ENCODE data around the gene SRRM3. TPM values are rescaled to one million over a fixed set of nuclear protein-coding genes. Genes with fewer than 3 reads are reported as not detected.
A peak's percentile ranks its signal among the peaks of the same experiment; 100 is the strongest.

SRRM3 gene
- total and polyA plus RNA-seq, 2 experiments from 2014 or later: 8.6 to 13.8 TPM

GRCh38 chr7:76272851-76273497, 71.3 kb downstream of the SRRM3 start:
- Histone ChIP-seq H3F3A (replicated peaks; ENCODE audit: low read depth) (0 out of 2 replicates have a peak, but pooled peaks cover 7% of the 10 kb centered on the region), H3K4me2 (peak overlapping the region; percentile 77), H2AFZ (peak overlapping the region; percentile 76), H4K20me1 (replicated peaks; ENCODE audit: insufficient read depth) (no peaks in the 10 kb centered on the region), H3K79me2 (replicated peaks; ENCODE audit: insufficient read depth) (no peaks in the 10 kb centered on the region), H3K27ac (ENCODE audit: low read depth) (peak overlapping the region; percentile 52; the same call in 1 of the 2 replicates), H3K4me3 (peak overlapping the region; percentile 41; the same call in 1 of the 2 replicates), H3K27me3 (ENCODE audit: insufficient read depth) (0 out of 2 replicates have a peak, but pooled peaks cover 4% of the 10 kb centered on the region), H3K4me1 (ENCODE audit: insufficient read depth) (peaks cover 39% of the 10 kb centered on the region), H3K9me2 (ENCODE audit: insufficient read depth) (no peaks in the 10 kb centered on the region), H3K36me3 (ENCODE audit: insufficient read depth) (no peaks in the 10 kb centered on the region)
- Mint-ChIP-seq H3K4me3 (peak overlapping the region; percentile 14; the same call in 2 of the 3 replicates), H3K27ac (no peak overlapping the region), H3K9me3 (no peaks in the 10 kb centered on the region), H3K27me3 (ENCODE audit: insufficient read depth, low read depth, poor library complexity) (peaks cover 22% of the 10 kb centered on the region), H3K4me1 (peaks cover 41% of the 10 kb centered on the region), H3K36me3 (ENCODE audit: low read depth) (no peaks in the 10 kb centered on the region; the same call in 2 of the 3 replicates)
- no peak for TF ChIP-seq EZH2 (IDR thresholded peaks at IDR 0.05; ENCODE audit: low read depth, unreplicated experiment)
- TF ChIP-seq, protein P1, sequence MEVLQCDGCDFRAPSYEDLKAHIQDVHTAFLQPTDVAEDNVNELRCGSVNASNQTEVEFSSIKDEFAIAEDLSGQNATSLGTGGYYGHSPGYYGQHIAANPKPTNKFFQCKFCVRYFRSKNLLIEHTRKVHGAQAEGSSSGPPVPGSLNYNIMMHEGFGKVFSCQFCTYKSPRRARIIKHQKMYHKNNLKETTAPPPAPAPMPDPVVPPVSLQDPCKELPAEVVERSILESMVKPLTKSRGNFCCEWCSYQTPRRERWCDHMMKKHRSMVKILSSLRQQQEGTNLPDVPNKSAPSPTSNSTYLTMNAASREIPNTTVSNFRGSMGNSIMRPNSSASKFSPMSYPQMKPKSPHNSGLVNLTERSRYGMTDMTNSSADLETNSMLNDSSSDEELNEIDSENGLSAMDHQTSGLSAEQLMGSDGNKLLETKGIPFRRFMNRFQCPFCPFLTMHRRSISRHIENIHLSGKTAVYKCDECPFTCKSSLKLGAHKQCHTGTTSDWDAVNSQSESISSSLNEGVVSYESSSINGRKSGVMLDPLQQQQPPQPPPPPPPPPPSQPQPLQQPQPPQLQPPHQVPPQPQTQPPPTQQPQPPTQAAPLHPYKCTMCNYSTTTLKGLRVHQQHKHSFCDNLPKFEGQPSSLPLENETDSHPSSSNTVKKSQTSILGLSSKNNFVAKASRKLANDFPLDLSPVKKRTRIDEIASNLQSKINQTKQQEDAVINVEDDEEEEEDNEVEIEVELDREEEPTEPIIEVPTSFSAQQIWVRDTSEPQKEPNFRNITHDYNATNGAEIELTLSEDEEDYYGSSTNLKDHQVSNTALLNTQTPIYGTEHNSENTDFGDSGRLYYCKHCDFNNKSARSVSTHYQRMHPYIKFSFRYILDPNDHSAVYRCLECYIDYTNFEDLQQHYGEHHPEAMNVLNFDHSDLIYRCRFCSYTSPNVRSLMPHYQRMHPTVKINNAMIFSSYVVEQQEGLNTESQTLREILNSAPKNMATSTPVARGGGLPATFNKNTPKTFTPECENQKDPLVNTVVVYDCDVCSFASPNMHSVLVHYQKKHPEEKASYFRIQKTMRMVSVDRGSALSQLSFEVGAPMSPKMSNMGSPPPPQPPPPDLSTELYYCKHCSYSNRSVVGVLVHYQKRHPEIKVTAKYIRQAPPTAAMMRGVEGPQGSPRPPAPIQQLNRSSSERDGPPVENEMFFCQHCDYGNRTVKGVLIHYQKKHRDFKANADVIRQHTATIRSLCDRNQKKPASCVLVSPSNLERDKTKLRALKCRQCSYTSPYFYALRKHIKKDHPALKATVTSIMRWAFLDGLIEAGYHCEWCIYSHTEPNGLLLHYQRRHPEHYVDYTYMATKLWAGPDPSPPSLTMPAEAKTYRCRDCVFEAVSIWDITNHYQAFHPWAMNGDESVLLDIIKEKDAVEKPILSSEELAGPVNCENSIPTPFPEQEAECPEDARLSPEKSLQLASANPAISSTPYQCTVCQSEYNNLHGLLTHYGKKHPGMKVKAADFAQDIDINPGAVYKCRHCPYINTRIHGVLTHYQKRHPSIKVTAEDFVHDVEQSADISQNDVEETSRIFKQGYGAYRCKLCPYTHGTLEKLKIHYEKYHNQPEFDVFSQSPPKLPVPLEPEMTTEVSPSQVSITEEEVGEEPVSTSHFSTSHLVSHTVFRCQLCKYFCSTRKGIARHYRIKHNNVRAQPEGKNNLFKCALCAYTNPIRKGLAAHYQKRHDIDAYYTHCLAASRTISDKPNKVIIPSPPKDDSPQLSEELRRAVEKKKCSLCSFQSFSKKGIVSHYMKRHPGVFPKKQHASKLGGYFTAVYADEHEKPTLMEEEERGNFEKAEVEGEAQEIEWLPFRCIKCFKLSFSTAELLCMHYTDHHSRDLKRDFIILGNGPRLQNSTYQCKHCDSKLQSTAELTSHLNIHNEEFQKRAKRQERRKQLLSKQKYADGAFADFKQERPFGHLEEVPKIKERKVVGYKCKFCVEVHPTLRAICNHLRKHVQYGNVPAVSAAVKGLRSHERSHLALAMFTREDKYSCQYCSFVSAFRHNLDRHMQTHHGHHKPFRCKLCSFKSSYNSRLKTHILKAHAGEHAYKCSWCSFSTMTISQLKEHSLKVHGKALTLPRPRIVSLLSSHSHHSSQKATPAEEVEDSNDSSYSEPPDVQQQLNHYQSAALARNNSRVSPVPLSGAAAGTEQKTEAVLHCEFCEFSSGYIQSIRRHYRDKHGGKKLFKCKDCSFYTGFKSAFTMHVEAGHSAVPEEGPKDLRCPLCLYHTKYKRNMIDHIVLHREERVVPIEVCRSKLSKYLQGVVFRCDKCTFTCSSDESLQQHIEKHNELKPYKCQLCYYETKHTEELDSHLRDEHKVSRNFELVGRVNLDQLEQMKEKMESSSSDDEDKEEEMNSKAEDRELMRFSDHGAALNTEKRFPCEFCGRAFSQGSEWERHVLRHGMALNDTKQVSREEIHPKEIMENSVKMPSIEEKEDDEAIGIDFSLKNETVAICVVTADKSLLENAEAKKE (CRISPR knock-in tag; IDR thresholded peaks at IDR 0.05): no peak
- TF ChIP-seq CREB1 (CRISPR knock-in tag; IDR thresholded peaks at IDR 0.05; ENCODE audit: low read depth): no peak
- TF ChIP-seq NANOG (IDR thresholded peaks at IDR 0.05; ENCODE audit: borderline replicate concordance): no peak
- TF ChIP-seq EZH2phosphoT487 (IDR thresholded peaks at IDR 0.05; ENCODE audit: unreplicated experiment): no peak
- ATAC-seq: peak; percentile 29
- peak; percentile 38 for DNase-seq (ENCODE audit: low spot score)

Measured in GM23338 (cell line).